GM12878 (cell line): ENCODE results near the gene NAAA. TPM values are rescaled to one million over a fixed set of nuclear protein-coding genes. Genes with fewer than 3 reads are reported as not detected.

Experiments used
- ATAC-seq: fragments of 200-7000 bp; cut with Tn5 transposase; 3 replicates; pipeline ENCODE4 v1.9.1; 2020; ENCODE audit warnings: mild to moderate bottlenecking, moderate library complexity
- BruUV-seq: library from RNA; stranded (reverse); fragments of 400-500 nt; replicated peaks from 2 replicates; lab custom pipeline; 2021; lab: Mats Ljungman, UMichigan
- CTCF ChIA-PET: fragments of 300-600 bp; sonication (Branson Sonifier 250); formaldehyde crosslinking; extraction: SDS; loops from one replicate; lab custom pipeline; 2021; ENCODE audit warnings: inconsistent platforms; lab: Yijun Ruan, JAX
- POLR2A ChIA-PET: fragments of 350-600 bp; formaldehyde crosslinking; extraction: SDS; loops from one replicate; lab custom pipeline; 2021; ENCODE audit warnings: inconsistent platforms; lab: Charles Lee
- RAD21 ChIA-PET: fragments of 300-600 bp; sonication (Branson Sonifier 250); formaldehyde crosslinking; loops from one replicate; lab custom pipeline; 2023; ENCODE audit warnings: antibody characterized with exemption; ENCODE audit not compliant: unreplicated experiment; lab: Charles Lee
- SMC1A ChIA-PET: fragments of 300-600 bp; sonication (Branson Sonifier 250); formaldehyde crosslinking; loops from one replicate; lab custom pipeline; 2023; ENCODE audit not compliant: unreplicated experiment, uncharacterized antibody; lab: Charles Lee
- DNase-seq: peaks from one replicate; pipeline ENCODE4 v3.0.0-alpha.2; 2011; ENCODE audit warnings: low read depth, low spot score
- FAIRE-seq: peaks from 3 replicates; lab custom pipeline; 2011; peaks lifted over from hg19 to GRCh38; lab: Jason Lieb, UNC
- H2AFZ ChIP-seq: 2 replicates; pipeline ENCODE4 v1.6.0; 2011; ENCODE audit warnings: low read depth, low read length, control low read depth; ENCODE audit not compliant: control insufficient read depth
- H3K27ac ChIP-seq: 2 replicates; pipeline ENCODE4 v1.5.1; 2011; ENCODE audit warnings: control low read depth; ENCODE audit not compliant: control insufficient read depth, insufficient read depth
- H3K27me3 ChIP-seq, 2 experiments: replicated peaks in 1 of 2; 2 replicates each; pipeline versions ENCODE4 v1.6.0 to v1.6.1; 2011; ENCODE audit warnings: low read length in 1 of 2; ENCODE audit not compliant: control insufficient read depth in 2 of 2, insufficient read depth in 2 of 2
- H3K36me3 ChIP-seq, 2 experiments: 2 replicates each; pipeline ENCODE4 v1.5.1; 2011; ENCODE audit warnings: low read length in 1 of 2; ENCODE audit not compliant: control insufficient read depth in 2 of 2, insufficient read depth in 2 of 2
- H3K4me1 ChIP-seq: 2 replicates; pipeline ENCODE4 v1.6.1; 2011; ENCODE audit warnings: mild to moderate bottlenecking, low read length, moderate library complexity, mixed read lengths; ENCODE audit not compliant: control insufficient read depth, insufficient read depth
- H3K4me2 ChIP-seq: 2 replicates; pipeline ENCODE4 v1.6.0; 2011; ENCODE audit warnings: control low read depth; ENCODE audit not compliant: control insufficient read depth, insufficient read depth
- H3K4me3 ChIP-seq: fragments of 200-600 bp; sonication (generic); 2 replicates; pipeline ENCODE4 v1.5.1; 2016
- H3K79me2 ChIP-seq: 2 replicates; pipeline ENCODE4 v1.6.0; 2011; ENCODE audit warnings: low read length; ENCODE audit not compliant: control insufficient read depth, insufficient read depth
- H3K9ac ChIP-seq: 2 replicates; pipeline ENCODE4 v1.8.0; 2011; ENCODE audit warnings: low read length, control low read depth, mixed read lengths; ENCODE audit not compliant: control insufficient read depth, insufficient read depth
- H3K9me3 ChIP-seq: replicated peaks from 3 replicates; pipeline ENCODE4 v1.5.1; 2011; ENCODE audit warnings: mild to moderate bottlenecking, low read length; ENCODE audit not compliant: control insufficient read depth, insufficient read depth
- H4K20me1 ChIP-seq: 2 replicates; pipeline ENCODE4 v1.6.0; 2011; ENCODE audit not compliant: control insufficient read depth, insufficient read depth
- ASH2L ChIP-seq: fragments of 300-600, 200-600 bp; sonication (generic); IDR thresholded peaks from 2 replicates; pipeline ENCODE4 v1.6.1; 2017; ENCODE audit warnings: low read depth, mild to moderate bottlenecking, borderline replicate concordance
- BACH1 ChIP-seq: fragments of 450-650 bp; IDR thresholded peaks from 2 replicates; pipeline ENCODE4 v1.6.1; 2017; ENCODE audit warnings: mild to moderate bottlenecking, borderline replicate concordance
- BHLHE40 ChIP-seq, 2 experiments: fragments of 450-650 bp in 1 of 2; IDR thresholded peaks; 2 replicates each; pipeline ENCODE4 v1.6.1; 2011 to 2017; ENCODE audit warnings: low read depth in 2 of 2, borderline replicate concordance in 1 of 2, improper control_type of control experiment in 1 of 2, low read length in 1 of 2, mild to moderate bottlenecking in 1 of 2
- EP300 ChIP-seq, 2 experiments: fragments of 150-350 bp in 1 of 2; IDR thresholded peaks; 2 replicates each; pipeline ENCODE4 v1.6.1; 2011 to 2012; ENCODE audit warnings: low read depth in 2 of 2, low read length in 2 of 2, borderline replicate concordance in 1 of 2, improper control_type of control experiment in 1 of 2, inconsistent platforms in 1 of 2; ENCODE audit not compliant: control insufficient read depth in 1 of 2
- GABPA ChIP-seq: IDR thresholded peaks from 2 replicates; pipeline ENCODE4 v1.6.1; 2014; ENCODE audit warnings: antibody characterized with exemption, low read depth, mild to moderate bottlenecking, inconsistent platforms
- JUNB ChIP-seq: IDR thresholded peaks from 2 replicates; pipeline ENCODE4 v1.6.1; 2016; ENCODE audit warnings: antibody characterized with exemption, mild to moderate bottlenecking
- NR2C2 ChIP-seq: IDR thresholded peaks from 2 replicates; pipeline ENCODE4 v1.6.1; 2011; ENCODE audit warnings: borderline replicate concordance, low read depth; ENCODE audit not compliant: control insufficient read depth, insufficient read length
- POLR2AphosphoS2 ChIP-seq: IDR thresholded peaks from 2 replicates; pipeline ENCODE4 v1.6.1; 2011; ENCODE audit warnings: low read depth, mild to moderate bottlenecking, low read length, improper control_type of control experiment, moderate library complexity
- RAD51 ChIP-seq: fragments of 450-650 bp; IDR thresholded peaks from 2 replicates; pipeline ENCODE4 v1.6.1; 2016; ENCODE audit warnings: moderate library complexity, mild to moderate bottlenecking, inconsistent platforms
- RBBP5 ChIP-seq: fragments of 200-600 bp; sonication (generic); conservative IDR thresholded peaks from 2 replicates; pipeline ENCODE4 v1.6.1; 2016
- RCOR1 ChIP-seq: conservative IDR thresholded peaks from 2 replicates; pipeline ENCODE4 v1.6.1; 2012; ENCODE audit warnings: low read depth, low read length, improper control_type of control experiment
- SIX5 ChIP-seq: IDR thresholded peaks from 2 replicates; pipeline ENCODE4 v1.6.1; 2011; ENCODE audit warnings: mild to moderate bottlenecking, low read depth, low read length, moderate library complexity; ENCODE audit not compliant: severe bottlenecking
- SMAD1 ChIP-seq: fragments of 450-650 bp; IDR thresholded peaks from 2 replicates; pipeline ENCODE4 v1.6.1; 2018; ENCODE audit warnings: mild to moderate bottlenecking, low read depth; ENCODE audit not compliant: partially characterized antibody
- SMAD5 ChIP-seq: IDR thresholded peaks from 2 replicates; pipeline ENCODE4 v1.6.1; 2016; ENCODE audit warnings: antibody characterized with exemption, low read depth
- YY1 ChIP-seq: IDR thresholded peaks from 2 replicates; pipeline ENCODE4 v1.6.1; 2011; ENCODE audit warnings: low read depth, mild to moderate bottlenecking, low read length
- ZNF384 ChIP-seq: IDR thresholded peaks from 2 replicates; pipeline ENCODE4 v1.6.1; 2012; ENCODE audit warnings: low read depth, mild to moderate bottlenecking, low read length, improper control_type of control experiment, borderline replicate concordance
- WGBS: methylation state at CpG from one replicate; pipeline ENCODE4 v1.1.6; 2016; ENCODE audit warnings: low lambda C conversion rate; ENCODE audit not compliant: insufficient replicate concordance, insufficient coverage; ENCODE audit errors: missing lambda C conversion rate; 5-methylcytosine and 5-hydroxymethylcytosine counted together
- in situ Hi-C: fragments of 300-500 bp; cut with MboI; formaldehyde crosslinking; loops from 9 replicates; pipeline ENCODE4 v1.14.3; 2018; ENCODE audit warnings: mixed read lengths
- intact Hi-C: fragments of 100-400 bp; cut with micrococcal nuclease; formaldehyde crosslinking; loops from one replicate; pipeline ENCODE4 v1.14.2; 2022; ENCODE audit not compliant: unreplicated experiment
- polyA plus RNA-seq, 11 experiments: library from polyadenylated mRNA; depleted of rRNA in 4 of 11; unstranded in 6 of 11; stranded (reverse) in 5 of 11; fragments of >200 nt; fragmentation: Nextera tagmentation in 4 of 11; fragmentation: Illumina TruSeq in 1 of 11; extraction: Ambion mirVana in 4 of 11; extraction: Trizol in 1 of 11; gene quantifications; 1 replicate in 1 of 11; 2 replicates in 10 of 11; pipeline versions ENCODE4 v1.2.1 to v1.2.3, GENCODE V29; 2011 to 2016; ENCODE audit warnings: inconsistent platforms in 2 of 11, missing spikeins in 2 of 11, low read depth in 1 of 11
- total RNA-seq, 4 experiments: library from RNA; depleted of rRNA in 3 of 4; stranded (reverse); fragments of >200 nt in 3 of 4; fragmentation: Illumina TruSeq in 1 of 4; extraction: Trizol in 1 of 4; gene quantifications; 2 replicates each; pipeline versions ENCODE4 v1.2.1 to v1.2.3, GENCODE V29; 2013 to 2021
- TF ChIP-seq, protein P1 (sequence below): fragments of 150-350 bp; IDR thresholded peaks from 2 replicates; pipeline ENCODE4 v1.6.1; 2016; ENCODE audit warnings: low read depth, low read length
- TF ChIP-seq, protein P2 (sequence below): IDR thresholded peaks from 2 replicates; pipeline ENCODE4 v1.6.1; 2012; ENCODE audit warnings: low read depth, low read length, improper control_type of control experiment
- TF ChIP-seq, protein P3 (sequence below): fragments of 450-650 bp; IDR thresholded peaks from 2 replicates; pipeline ENCODE4 v1.6.1; 2016; ENCODE audit warnings: mild to moderate bottlenecking

The NAAA gene
- total and polyA plus RNA-seq, 10 of the 15 experiments (the other 5 are each of a cell fraction or from before 2014, with no cell fraction given), result 0.60 to 4.9 (median 2.6) TPM

DNA sequence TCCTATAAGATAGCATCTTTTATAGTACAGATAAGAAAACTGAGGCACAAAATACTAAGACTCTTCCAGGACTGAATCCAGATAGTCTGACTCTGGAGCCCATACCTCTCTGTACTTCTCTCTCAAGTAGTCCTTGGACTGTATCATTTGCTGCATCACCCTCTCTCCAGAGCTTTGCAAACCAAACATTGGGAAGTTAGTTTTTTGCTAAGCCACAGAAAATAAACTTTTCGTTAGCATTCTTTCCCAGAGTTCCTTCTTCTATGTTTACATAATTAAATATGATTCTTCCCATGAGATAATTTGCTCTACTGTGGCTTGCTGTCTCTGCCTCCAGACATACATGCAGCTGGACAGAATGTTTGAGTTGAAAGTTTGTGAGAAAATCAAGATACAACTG, 60.5 kb downstream of the NAAA start (continued):
- TF ChIP-seq, protein P1, sequence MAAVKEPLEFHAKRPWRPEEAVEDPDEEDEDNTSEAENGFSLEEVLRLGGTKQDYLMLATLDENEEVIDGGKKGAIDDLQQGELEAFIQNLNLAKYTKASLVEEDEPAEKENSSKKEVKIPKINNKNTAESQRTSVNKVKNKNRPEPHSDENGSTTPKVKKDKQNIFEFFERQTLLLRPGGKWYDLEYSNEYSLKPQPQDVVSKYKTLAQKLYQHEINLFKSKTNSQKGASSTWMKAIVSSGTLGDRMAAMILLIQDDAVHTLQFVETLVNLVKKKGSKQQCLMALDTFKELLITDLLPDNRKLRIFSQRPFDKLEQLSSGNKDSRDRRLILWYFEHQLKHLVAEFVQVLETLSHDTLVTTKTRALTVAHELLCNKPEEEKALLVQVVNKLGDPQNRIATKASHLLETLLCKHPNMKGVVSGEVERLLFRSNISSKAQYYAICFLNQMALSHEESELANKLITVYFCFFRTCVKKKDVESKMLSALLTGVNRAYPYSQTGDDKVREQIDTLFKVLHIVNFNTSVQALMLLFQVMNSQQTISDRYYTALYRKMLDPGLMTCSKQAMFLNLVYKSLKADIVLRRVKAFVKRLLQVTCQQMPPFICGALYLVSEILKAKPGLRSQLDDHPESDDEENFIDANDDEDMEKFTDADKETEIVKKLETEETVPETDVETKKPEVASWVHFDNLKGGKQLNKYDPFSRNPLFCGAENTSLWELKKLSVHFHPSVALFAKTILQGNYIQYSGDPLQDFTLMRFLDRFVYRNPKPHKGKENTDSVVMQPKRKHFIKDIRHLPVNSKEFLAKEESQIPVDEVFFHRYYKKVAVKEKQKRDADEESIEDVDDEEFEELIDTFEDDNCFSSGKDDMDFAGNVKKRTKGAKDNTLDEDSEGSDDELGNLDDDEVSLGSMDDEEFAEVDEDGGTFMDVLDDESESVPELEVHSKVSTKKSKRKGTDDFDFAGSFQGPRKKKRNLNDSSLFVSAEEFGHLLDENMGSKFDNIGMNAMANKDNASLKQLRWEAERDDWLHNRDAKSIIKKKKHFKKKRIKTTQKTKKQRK, result no peak
- TF ChIP-seq GABPA, result no peak
- TF ChIP-seq YY1, result no peak
- TF ChIP-seq, all 136 proteins: peak for 0

DNA sequence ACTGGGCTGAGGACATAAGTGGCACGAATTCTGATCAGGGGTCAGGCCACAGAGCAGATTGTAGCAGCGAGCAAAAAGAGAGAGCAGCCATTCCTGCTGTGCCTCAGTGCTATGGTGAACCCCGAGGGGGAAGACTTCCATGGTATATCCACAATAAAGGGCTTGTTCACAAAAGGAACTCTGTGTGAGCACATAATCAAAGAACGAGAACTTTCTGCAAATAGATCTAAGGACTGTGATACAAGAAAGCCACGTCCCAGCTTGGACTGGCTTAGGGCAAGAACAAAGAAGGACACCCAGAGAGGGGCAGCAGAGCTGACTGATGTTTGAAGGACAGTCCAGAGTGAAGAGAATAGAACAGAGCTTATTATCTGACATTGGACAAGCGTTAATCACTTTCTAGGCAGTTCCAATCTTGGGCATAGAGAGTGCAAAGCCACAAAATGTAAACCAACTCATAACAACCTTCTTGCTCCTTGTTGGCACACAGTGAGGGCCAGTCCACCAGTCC, 62.5 kb downstream of the NAAA start:
- Histone ChIP-seq H3K4me3 (no peak overlapping the region), H3K9ac (no peak overlapping the region), H3K27me3 (peaks cover 0 to 1% of the 10 kb centered on the region in 2 experiments; a peak in 3 of 4 replicates), H3K9me3 (no peaks in the 10 kb centered on the region), H3K27ac (no peak overlapping the region), H3K4me2 (no peak overlapping the region), H4K20me1 (no peaks in the 10 kb centered on the region), H3K4me1 (no peaks in the 10 kb centered on the region), H3K36me3 (no peaks in the 10 kb centered on the region), H2AFZ (no peak overlapping the region), H3K79me2 (no peaks in the 10 kb centered on the region)
- 21% methylated on average over 6 of the region's 6 CpGs for WGBS
- FAIRE-seq, result no peak
- DNase-seq, result no peak
- in situ Hi-C loops (no loop called here), intact Hi-C loops (no loop called here)
- ChIA-PET RAD21 (no interaction called here), POLR2A (no interaction called here), CTCF (interaction anchor here (1.3 to 1.7 kb wide), 2 partner anchors 16 to 19 kb away, joined by 4 to 5 read pairs; no protein-coding TSS in a partner anchor), SMC1A (no interaction called here)
- no TSS peak for BruUV-seq
- no peak for ATAC-seq
- TF ChIP-seq EP300 (IDR thresholded peaks at IDR 0.05; ENCODE audit: borderline replicate concordance in 1 of 2, control insufficient read depth in 1 of 2, low read depth in 2 of 2, low read length in 2 of 2) (no peak), SMAD5 (no peak), RAD51 (no peak), RCOR1 (no peak), ZNF384 (no peak), SMAD1 (no peak), POLR2AphosphoS2 (no peak), RBBP5 (no peak), BACH1 (no peak), JUNB (no peak), NR2C2 (no peak), SIX5 (no peak), BHLHE40 (IDR thresholded peaks at IDR 0.05; ENCODE audit: borderline replicate concordance in 1 of 2, low read depth in 2 of 2, low read length in 1 of 2) (no peak), ASH2L (no peak)
- TF ChIP-seq, protein P2, sequence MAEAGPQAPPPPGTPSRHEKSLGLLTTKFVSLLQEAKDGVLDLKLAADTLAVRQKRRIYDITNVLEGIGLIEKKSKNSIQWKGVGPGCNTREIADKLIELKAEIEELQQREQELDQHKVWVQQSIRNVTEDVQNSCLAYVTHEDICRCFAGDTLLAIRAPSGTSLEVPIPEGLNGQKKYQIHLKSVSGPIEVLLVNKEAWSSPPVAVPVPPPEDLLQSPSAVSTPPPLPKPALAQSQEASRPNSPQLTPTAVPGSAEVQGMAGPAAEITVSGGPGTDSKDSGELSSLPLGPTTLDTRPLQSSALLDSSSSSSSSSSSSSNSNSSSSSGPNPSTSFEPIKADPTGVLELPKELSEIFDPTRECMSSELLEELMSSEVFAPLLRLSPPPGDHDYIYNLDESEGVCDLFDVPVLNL, result no peak
- TF ChIP-seq, protein P3, sequence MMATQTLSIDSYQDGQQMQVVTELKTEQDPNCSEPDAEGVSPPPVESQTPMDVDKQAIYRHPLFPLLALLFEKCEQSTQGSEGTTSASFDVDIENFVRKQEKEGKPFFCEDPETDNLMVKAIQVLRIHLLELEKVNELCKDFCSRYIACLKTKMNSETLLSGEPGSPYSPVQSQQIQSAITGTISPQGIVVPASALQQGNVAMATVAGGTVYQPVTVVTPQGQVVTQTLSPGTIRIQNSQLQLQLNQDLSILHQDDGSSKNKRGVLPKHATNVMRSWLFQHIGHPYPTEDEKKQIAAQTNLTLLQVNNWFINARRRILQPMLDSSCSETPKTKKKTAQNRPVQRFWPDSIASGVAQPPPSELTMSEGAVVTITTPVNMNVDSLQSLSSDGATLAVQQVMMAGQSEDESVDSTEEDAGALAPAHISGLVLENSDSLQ, result no peak
